ENCODE data around the gene MAX. TPM values are rescaled to one million over a fixed set of nuclear protein-coding genes. Genes with fewer than 3 reads are reported as not detected.

Gene MAX
- total and polyA plus RNA-seq, 2 of the 4 experiments (the other 2 are of a cell fraction) = 45.2 to 51.8 TPM

- Histone ChIP-seq H2AK9ac (replicated peaks; ENCODE audit: low read depth, low read length, poor library complexity) (no peak overlapping the region), H3K4me2 (ENCODE audit: low read depth, low read length) (no peak overlapping the region), H3K27me3 (ENCODE audit: control insufficient read depth, insufficient read depth, low read length) (peaks cover 10% of the 10 kb centered on the region), H3K9ac (ENCODE audit: low read depth, low read length) (no peak overlapping the region), H3K4ac (ENCODE audit: low read depth, low read length) (no peak overlapping the region), H3K56ac (ENCODE audit: extremely low read depth, insufficient read depth, low read length) (no peak overlapping the region), H3K4me3 (ENCODE audit: insufficient read depth, low read depth, low read length) (no peak overlapping the region), H2BK5ac (ENCODE audit: low read depth, low read length, poor library complexity, severe bottlenecking) (no peak overlapping the region), H2BK120ac (ENCODE audit: low read depth, low read length) (no peak overlapping the region), H3K23ac (ENCODE audit: low read depth, low read length) (no peak overlapping the region), H2BK20ac (ENCODE audit: low read depth, low read length) (no peak overlapping the region), H3K27ac (ENCODE audit: insufficient read depth, low read length) (no peak overlapping the region), H3K18ac (ENCODE audit: low read depth, low read length) (no peak overlapping the region), H4K5ac (ENCODE audit: low read depth, low read length) (no peak overlapping the region), H3K9me3 (ENCODE audit: control insufficient read depth, insufficient read depth, low read length) (no peaks in the 10 kb centered on the region), H3K36me3 (ENCODE audit: control insufficient read depth, insufficient read depth, low read length) (no peaks in the 10 kb centered on the region), H4K91ac (ENCODE audit: insufficient read depth, low read depth, low read length) (no peak overlapping the region), H3K4me1 (ENCODE audit: control insufficient read depth, insufficient read depth, low read length) (no peaks in the 10 kb centered on the region), H3K9me1 (ENCODE audit: insufficient read depth, low read length) (peaks cover 4% of the 10 kb centered on the region; the same call in 1 of the 2 replicates), H3K14ac (replicated peaks; ENCODE audit: low read depth, low read length) (no peak overlapping the region), H2AK5ac (ENCODE audit: low read depth, low read length) (no peak overlapping the region), H2AFZ (replicated peaks; ENCODE audit: low read length, poor library complexity) (no peak overlapping the region), H2BK15ac (ENCODE audit: low read depth, low read length) (no peak overlapping the region), H4K8ac (ENCODE audit: low read depth in 2 of 2, low read length in 2 of 2) (no peak overlapping the region), H4K20me1 (ENCODE audit: insufficient read depth, low read length) (no peaks in the 10 kb centered on the region), H3K79me1 (ENCODE audit: low read depth in 1 of 2, low read length in 2 of 2) (peaks cover 0 to 4% of the 10 kb centered on the region in 2 experiments; a peak in 2 of 4 replicates)
- BruUV-seq (replicated peaks) = no TSS peak
- TF ChIP-seq BHLHE40 (IDR thresholded peaks at IDR 0.05; ENCODE audit: low read depth, low read length) (no peak), CEBPB (IDR thresholded peaks at IDR 0.05; ENCODE audit: low read depth, low read length) (no peak), POLR2A (IDR thresholded peaks at IDR 0.05; ENCODE audit: low read depth, low read length) (no peak), CHD1 (IDR thresholded peaks at IDR 0.05; ENCODE audit: low read depth, low read length) (no peak)
- DNase-seq (no peak), ATAC-seq (ENCODE audit: low read depth) (no peak)
- WGBS, 2 experiments (ENCODE audit: extremely low coverage in 2 of 2, insufficient read length in 1 of 2) = 82% methylated on average over 3 of the region's 4 CpGs; no CpG with 5 or more reads in 1 of the 2 experiments
- dilution Hi-C loops (cut with HindIII; ENCODE audit: low sequenced_read_pairs, unreplicated experiment) = no loop called here
- intact Hi-C loops (cut with micrococcal nuclease) = no loop called here
- ChIA-PET POLR2A (ENCODE audit: unreplicated experiment) (interaction anchor here (0.7 kb wide), 1 partner anchor 180 kb away, joined by 30 read pairs; no protein-coding TSS in a partner anchor), CTCF (interaction anchor here (0.6 kb wide), 1 partner anchor 1163 kb away, joined by 3 read pairs; no protein-coding TSS in a partner anchor)
- in situ Hi-C loops (cut with MboI; ENCODE audit: low sequenced_read_pairs) = no loop called here
Observed at GRCh38 chr14:65106316-65106715, 4.0 kb upstream of the MAX start.

Measured in IMR-90 (cell line).